Stimulated activated CD4-positive, alpha-beta T cell treated with anti-CD3 and anti-CD28 coated beads, Interleukin-4, amount 100 ng/mL, for 24 hours (primary cell): ENCODE measurements around the gene DDTL.
A peak's percentile ranks its signal among the peaks of the same experiment; 100 is the strongest.
"Not testable (repeated sequence)": the region's sequence is repeated elsewhere in the genome, so short reads cannot be mapped to it uniquely, and the experiment has no call there.

Experiments used
- DNase-seq: peaks from one replicate; pipeline ENCODE4 v3.0.0-alpha.2; 2020

The DDTL gene

GRCh38 chr22:23966568-23966967, at the start of gene DDTL:
TSS of gene DDTL (plus strand) at chr22:23966888. CDS start at chr22:23966915, 27 bp downstream.
- not testable (repeated sequence) for DNase-seq

- DNase-seq = not testable (repeated sequence)
Observed at GRCh38 chr22:23920267-23920611, 46.4 kb upstream of the DDTL start.

- not testable (repeated sequence) for DNase-seq
Observed at GRCh38 chr22:23921586-23922201, 45.0 kb upstream of the DDTL start.

GRCh38 chr22:23922921-23923320, 43.8 kb upstream of the DDTL start:
- DNase-seq = no peak

GRCh38 chr22:23925020-23925606, 41.6 kb upstream of the DDTL start:
- DNase-seq = no peak

GRCh38 chr22:23926561-23926960, 40.1 kb upstream of the DDTL start:
- no peak for DNase-seq

- DNase-seq = no peak
Observed at GRCh38 chr22:23938328-23939016, 28.2 kb upstream of the DDTL start.

- DNase-seq = no peak
Observed at GRCh38 chr22:23939017-23939357, 27.7 kb upstream of the DDTL start.

- DNase-seq = not testable (repeated sequence)
Observed at GRCh38 chr22:23940166-23940565, 26.5 kb upstream of the DDTL start.

GRCh38 chr22:23947391-23947790, 19.3 kb upstream of the DDTL start:
- DNase-seq = not testable (repeated sequence)

GRCh38 chr22:23949764-23950163, 16.9 kb upstream of the DDTL start:
- not testable (repeated sequence) for DNase-seq

- DNase-seq = not testable (repeated sequence)
Observed at GRCh38 chr22:23951383-23951782, 15.3 kb upstream of the DDTL start.

GRCh38 chr22:23952794-23953405, 13.8 kb upstream of the DDTL start:
- DNase-seq = not testable (repeated sequence)

- DNase-seq = not testable (repeated sequence)
Observed at GRCh38 chr22:23953485-23953884, 13.2 kb upstream of the DDTL start.

- DNase-seq = not testable (repeated sequence)
Observed at GRCh38 chr22:23954193-23954990, 12.3 kb upstream of the DDTL start.

- DNase-seq = not testable (repeated sequence)
Observed at GRCh38 chr22:23954991-23955305, 11.7 kb upstream of the DDTL start.

- DNase-seq = not testable (repeated sequence)
Observed at GRCh38 chr22:23955886-23956285, 10.8 kb upstream of the DDTL start.

GRCh38 chr22:23956301-23956900, 10.3 kb upstream of the DDTL start:
- peak; percentile 86 for DNase-seq

- DNase-seq = not testable (repeated sequence)
Observed at GRCh38 chr22:23961084-23961771, 5.5 kb upstream of the DDTL start, which contains the start of gene GSTT2B. TSS of gene GSTT2B (minus strand) at chr22:23961195. CDS start at chr22:23961131, 64 bp downstream.

- DNase-seq = not testable (repeated sequence)
Observed at GRCh38 chr22:23966094-23966493, 594 bp upstream of the DDTL start.

- DNase-seq = no peak
Observed at GRCh38 chr22:23969071-23969470, 2.4 kb downstream of the DDTL start.

- DNase-seq = no peak
Observed at GRCh38 chr22:23970201-23970641, 3.5 kb downstream of the DDTL start.
